PC-3 (cell line): ENCODE measurements around the gene SFT2D1.

Source experiments
- CTCF ChIP-seq: fragments of 300-600 bp; sonication (generic); conservative IDR thresholded peaks from 2 replicates; pipeline ENCODE4 v1.5.1; 2017; ENCODE audit warnings: antibody characterized with exemption, low read depth, mild to moderate bottlenecking, low read length
- EZH2 ChIP-seq: fragments of 300-600 bp; sonication (generic); IDR thresholded peaks from one replicate; pipeline ENCODE4 v1.6.1; 2017; ENCODE audit warnings: antibody characterized with exemption, mild to moderate bottlenecking, low read length; ENCODE audit not compliant: unreplicated experiment
- EZH2phosphoT487 ChIP-seq: fragments of 300-600 bp; sonication (generic); IDR thresholded peaks from 2 replicates; pipeline ENCODE4 v1.6.1; 2018; ENCODE audit warnings: mild to moderate bottlenecking, antibody characterized with exemption, low read length, borderline replicate concordance

GRCh38 chr6:166346449-166346848 lies 4.1 kb upstream of the SFT2D1 start:
- TF ChIP-seq CTCF (no peak), EZH2phosphoT487 (no peak), EZH2 (no peak)
